GM12875 (cell line): ENCODE results near the gene WASHC2C.
"Not testable (repeated sequence)": the region's sequence is repeated elsewhere in the genome, so short reads cannot be mapped to it uniquely, and the experiment has no call there.

Experiments
- H3K4me3 ChIP-seq: one replicate; pipeline ENCODE4 v1.5.1; 2011; ENCODE audit warnings: low read depth, low read length, control low read depth
- TF ChIP-seq, protein P1 (sequence below): IDR thresholded peaks from 2 replicates; pipeline ENCODE4 v1.5.1; 2011; ENCODE audit warnings: low read depth, mild to moderate bottlenecking, control low read depth, inconsistent platforms, low read length, moderate library complexity, borderline replicate concordance; ENCODE audit not compliant: insufficient read depth

The WASHC2C gene

DNA sequence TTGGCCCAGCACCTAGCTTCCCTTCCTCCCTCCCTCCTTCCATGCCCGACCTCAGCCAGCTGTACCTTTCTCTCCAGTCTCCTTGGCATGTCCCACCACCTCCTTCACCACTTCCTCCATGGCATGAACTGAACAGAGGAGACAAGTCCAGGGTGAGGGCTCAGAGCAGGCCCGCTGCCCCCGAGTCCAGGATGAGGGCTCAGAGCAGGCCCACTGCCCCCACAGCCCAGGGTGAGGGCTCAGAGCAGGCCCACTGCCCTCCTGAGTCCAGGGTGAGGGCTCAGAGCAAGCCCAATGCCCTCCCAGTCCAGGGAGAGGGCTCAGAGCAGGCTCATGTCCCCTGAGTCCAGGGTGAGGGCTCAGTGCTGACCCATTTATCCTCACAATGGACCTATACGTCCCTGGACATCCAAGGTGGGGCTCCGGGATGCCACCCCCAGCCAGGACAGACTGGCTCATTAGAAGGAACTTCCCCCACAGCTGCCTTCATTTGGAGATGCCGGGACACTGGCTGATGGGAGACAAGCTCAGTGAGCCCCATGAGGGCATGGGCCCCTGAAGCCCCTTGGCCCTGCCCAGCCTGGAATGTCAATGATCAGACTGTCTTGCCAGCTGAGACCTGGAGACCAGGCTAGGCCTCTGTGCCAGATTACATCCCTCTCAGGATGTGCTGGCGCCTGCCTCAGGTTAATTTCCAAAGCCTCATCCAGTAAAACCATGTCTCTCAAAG, 90.2 kb downstream of the WASHC2C start:
- TF ChIP-seq, protein P1, sequence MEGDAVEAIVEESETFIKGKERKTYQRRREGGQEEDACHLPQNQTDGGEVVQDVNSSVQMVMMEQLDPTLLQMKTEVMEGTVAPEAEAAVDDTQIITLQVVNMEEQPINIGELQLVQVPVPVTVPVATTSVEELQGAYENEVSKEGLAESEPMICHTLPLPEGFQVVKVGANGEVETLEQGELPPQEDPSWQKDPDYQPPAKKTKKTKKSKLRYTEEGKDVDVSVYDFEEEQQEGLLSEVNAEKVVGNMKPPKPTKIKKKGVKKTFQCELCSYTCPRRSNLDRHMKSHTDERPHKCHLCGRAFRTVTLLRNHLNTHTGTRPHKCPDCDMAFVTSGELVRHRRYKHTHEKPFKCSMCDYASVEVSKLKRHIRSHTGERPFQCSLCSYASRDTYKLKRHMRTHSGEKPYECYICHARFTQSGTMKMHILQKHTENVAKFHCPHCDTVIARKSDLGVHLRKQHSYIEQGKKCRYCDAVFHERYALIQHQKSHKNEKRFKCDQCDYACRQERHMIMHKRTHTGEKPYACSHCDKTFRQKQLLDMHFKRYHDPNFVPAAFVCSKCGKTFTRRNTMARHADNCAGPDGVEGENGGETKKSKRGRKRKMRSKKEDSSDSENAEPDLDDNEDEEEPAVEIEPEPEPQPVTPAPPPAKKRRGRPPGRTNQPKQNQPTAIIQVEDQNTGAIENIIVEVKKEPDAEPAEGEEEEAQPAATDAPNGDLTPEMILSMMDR: no peak

DNA sequence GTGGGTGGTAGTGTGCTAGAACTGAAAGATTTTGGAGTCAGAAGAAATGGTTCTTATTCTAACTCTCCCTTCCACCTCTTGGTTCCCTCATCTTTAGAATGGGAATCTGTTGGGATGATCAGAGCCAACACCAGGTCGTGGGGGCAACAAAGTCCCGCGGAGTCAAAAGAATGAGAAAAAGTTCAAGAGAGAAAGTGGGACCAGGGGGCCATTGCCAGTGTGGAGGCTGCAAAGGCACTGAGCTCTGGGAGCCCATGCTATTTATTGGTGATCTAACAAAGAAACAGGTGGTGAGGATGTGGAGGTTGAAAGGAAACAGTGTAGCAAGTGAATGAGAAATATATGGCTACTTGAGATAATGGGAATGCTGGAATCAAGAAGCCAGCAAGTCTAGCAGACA, 90.8 kb downstream of the WASHC2C start:
- TF ChIP-seq, protein P1: no peak
- H3K4me3 ChIP-seq: no peak overlapping the region

More for the DNA sequence above, 90.2 kb downstream of the WASHC2C start:
- H3K4me3 ChIP-seq: no peak overlapping the region

DNA sequence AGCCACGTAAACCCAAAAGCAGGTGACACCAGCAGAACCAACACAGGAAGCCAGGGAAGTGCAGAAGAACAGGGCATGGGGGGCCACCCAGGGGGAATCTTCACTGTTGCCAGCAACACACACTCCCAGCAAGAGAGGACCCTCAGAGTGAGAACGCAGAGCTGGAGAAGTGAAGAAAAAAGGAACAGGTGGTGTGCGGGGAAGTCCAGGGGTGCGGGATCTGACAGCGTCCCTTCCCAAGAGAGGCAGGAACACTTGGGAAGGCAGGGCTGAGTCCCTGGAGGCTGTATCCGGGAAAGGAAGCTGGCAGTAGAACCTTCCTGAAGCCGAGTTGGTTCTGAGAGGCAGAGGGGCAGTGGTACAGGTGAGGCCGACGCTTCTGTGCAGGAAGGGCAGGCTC, 92.5 kb downstream of the WASHC2C start:
- TF ChIP-seq, protein P1: no peak
- H3K4me3 ChIP-seq: no peak overlapping the region

DNA sequence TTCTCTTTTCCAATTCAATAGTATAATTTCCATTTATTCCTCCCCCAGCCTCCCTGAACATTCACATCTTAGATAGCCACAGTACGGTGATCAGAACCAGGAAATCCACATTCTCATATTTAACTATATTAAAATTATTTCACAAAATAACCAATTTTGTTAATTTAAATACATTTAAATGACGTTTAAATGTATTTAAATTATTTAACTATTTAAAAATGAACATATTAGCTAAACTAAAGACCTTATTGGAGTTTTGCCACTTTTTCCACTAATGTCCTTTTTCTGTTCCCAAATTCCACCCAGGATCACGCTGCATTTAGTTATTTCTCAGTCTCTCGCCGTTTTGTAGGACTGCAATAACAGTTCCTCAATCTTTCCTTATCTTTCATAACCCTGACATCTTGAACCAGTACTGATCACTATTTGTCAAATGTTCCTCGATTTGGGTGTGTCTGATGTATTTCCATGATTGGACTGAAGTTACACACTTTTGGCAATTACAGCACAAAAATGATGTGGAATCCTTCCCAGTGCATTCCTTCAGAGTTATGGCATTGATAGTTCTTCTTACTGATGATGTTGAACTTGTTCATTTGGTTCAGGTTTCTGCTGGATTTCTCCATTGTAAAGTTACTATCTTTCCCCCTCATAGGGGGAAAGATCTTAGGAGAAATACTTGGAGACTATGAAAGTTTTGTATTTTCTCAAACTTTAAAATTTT, 93.2 kb downstream of the WASHC2C start:
- H3K4me3 ChIP-seq: not testable (repeated sequence)

DNA sequence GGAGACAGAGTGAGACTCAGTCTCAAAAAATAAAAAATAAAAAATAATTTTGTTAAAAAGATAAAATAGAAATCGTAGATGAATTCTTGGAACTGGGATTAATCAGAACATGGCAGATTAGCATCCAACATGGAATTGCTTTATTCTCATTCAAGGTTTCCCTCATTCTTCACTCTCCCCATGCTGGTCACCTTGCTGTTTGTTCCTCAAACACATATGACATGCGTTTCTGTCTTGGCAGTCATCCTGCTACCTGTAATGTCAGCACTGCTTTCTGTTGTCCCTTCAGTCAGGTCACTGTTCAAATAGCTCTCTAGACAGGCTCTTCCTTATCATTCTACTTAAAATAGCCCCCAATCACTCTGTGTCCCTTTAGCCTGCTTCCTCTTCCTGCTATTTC, 95.9 kb downstream of the WASHC2C start:
- not testable (repeated sequence) for H3K4me3 ChIP-seq
